IPS-18a (cell line): ENCODE results near the gene ILK.

Experiments used
- H3K27ac ChIP-seq: one replicate; pipeline ENCODE4 v1.5.1; 2013; ENCODE audit warnings: low read length
- H3K27me3 ChIP-seq: one replicate; pipeline ENCODE4 v1.6.1; 2013; ENCODE audit warnings: mild to moderate bottlenecking, low read length; ENCODE audit not compliant: control insufficient read depth, insufficient read depth
- H3K36me3 ChIP-seq: one replicate; pipeline ENCODE4 v1.6.1; 2013; ENCODE audit warnings: low read depth, low read length; ENCODE audit not compliant: control insufficient read depth
- H3K4me1 ChIP-seq: one replicate; pipeline ENCODE4 v1.6.1; 2013; ENCODE audit warnings: low read depth, low read length; ENCODE audit not compliant: control insufficient read depth
- H3K4me3 ChIP-seq: one replicate; pipeline ENCODE4 v1.5.1; 2013; ENCODE audit warnings: low read length
- H3K9ac ChIP-seq: one replicate; pipeline ENCODE4 v1.6.1; 2013; ENCODE audit warnings: mild to moderate bottlenecking, low read length, moderate library complexity
- H3K9me3 ChIP-seq: one replicate; pipeline ENCODE4 v1.6.1; 2013; ENCODE audit warnings: low read depth, low read length; ENCODE audit not compliant: control insufficient read depth

The ILK gene

GRCh38 chr11:6636480-6636879 lies 32.9 kb downstream of the ILK start:
- H3K9ac ChIP-seq: no peak overlapping the region
- H3K4me1 ChIP-seq: no peaks in the 10 kb centered on the region
- H3K4me3 ChIP-seq: no peak overlapping the region
- H3K27me3 ChIP-seq: peaks cover 6% of the 10 kb centered on the region
- no peaks in the 10 kb centered on the region for H3K9me3 ChIP-seq
- peaks cover 7% of the 10 kb centered on the region for H3K36me3 ChIP-seq
- H3K27ac ChIP-seq: no peak overlapping the region

- Histone ChIP-seq H3K9me3 (no peaks in the 10 kb centered on the region), H3K36me3 (peaks cover 5% of the 10 kb centered on the region), H3K9ac (no peak overlapping the region), H3K4me1 (no peaks in the 10 kb centered on the region), H3K27me3 (no peaks in the 10 kb centered on the region), H3K4me3 (no peak overlapping the region), H3K27ac (no peak overlapping the region)
Measured at GRCh38 chr11:6637871-6638270, 34.3 kb downstream of the ILK start.

- Histone ChIP-seq H3K9ac (no peak overlapping the region), H3K4me3 (no peak overlapping the region), H3K27me3 (no peaks in the 10 kb centered on the region), H3K4me1 (no peaks in the 10 kb centered on the region), H3K9me3 (no peaks in the 10 kb centered on the region), H3K36me3 (no peaks in the 10 kb centered on the region), H3K27ac (no peak overlapping the region)
Measured at GRCh38 chr11:6638429-6638828, 34.9 kb downstream of the ILK start.

GRCh38 chr11:6640036-6640984 lies 36.7 kb downstream of the ILK start:
- Histone ChIP-seq H3K9ac (no peak overlapping the region), H3K36me3 (no peaks in the 10 kb centered on the region), H3K9me3 (no peaks in the 10 kb centered on the region), H3K4me3 (no peak overlapping the region), H3K27me3 (no peaks in the 10 kb centered on the region), H3K4me1 (no peaks in the 10 kb centered on the region), H3K27ac (no peak overlapping the region)

GRCh38 chr11:6640985-6641701 lies 37.6 kb downstream of the ILK start:
- H3K27me3 ChIP-seq: no peaks in the 10 kb centered on the region
- no peak overlapping the region for H3K4me3 ChIP-seq
- no peaks in the 10 kb centered on the region for H3K36me3 ChIP-seq
- no peak overlapping the region for H3K27ac ChIP-seq
- no peak overlapping the region for H3K9ac ChIP-seq
- H3K9me3 ChIP-seq: no peaks in the 10 kb centered on the region
- H3K4me1 ChIP-seq: no peaks in the 10 kb centered on the region

- Histone ChIP-seq H3K27me3 (no peaks in the 10 kb centered on the region), H3K4me3 (no peak overlapping the region), H3K36me3 (no peaks in the 10 kb centered on the region), H3K9me3 (no peaks in the 10 kb centered on the region), H3K4me1 (peaks cover 11% of the 10 kb centered on the region), H3K9ac (no peak overlapping the region), H3K27ac (no peak overlapping the region)
Measured at GRCh38 chr11:6642957-6643356, 39.4 kb downstream of the ILK start.

- Histone ChIP-seq H3K4me3 (no peak overlapping the region), H3K27ac (no peak overlapping the region), H3K4me1 (peaks cover 11% of the 10 kb centered on the region)
Measured at GRCh38 chr11:6646071-6646470, 42.5 kb downstream of the ILK start.

GRCh38 chr11:6646576-6646917 lies 43.0 kb downstream of the ILK start:
- Histone ChIP-seq H3K9ac (no peak overlapping the region), H3K9me3 (no peaks in the 10 kb centered on the region), H3K36me3 (no peaks in the 10 kb centered on the region), H3K4me1 (peaks cover 11% of the 10 kb centered on the region), H3K4me3 (no peak overlapping the region), H3K27me3 (no peaks in the 10 kb centered on the region), H3K27ac (no peak overlapping the region)

More at GRCh38 chr11:6646071-6646470, 42.5 kb downstream of the ILK start:
- Histone ChIP-seq H3K9me3 (no peaks in the 10 kb centered on the region), H3K9ac (no peak overlapping the region), H3K36me3 (no peaks in the 10 kb centered on the region), H3K27me3 (no peaks in the 10 kb centered on the region)

- Histone ChIP-seq H3K4me3 (no peak overlapping the region), H3K9ac (no peak overlapping the region), H3K27ac (no peak overlapping the region), H3K4me1 (peaks cover 11% of the 10 kb centered on the region), H3K27me3 (no peaks in the 10 kb centered on the region), H3K9me3 (no peaks in the 10 kb centered on the region), H3K36me3 (no peaks in the 10 kb centered on the region)
Measured at GRCh38 chr11:6646918-6647679, 43.5 kb downstream of the ILK start.

GRCh38 chr11:6647836-6648235 lies 44.3 kb downstream of the ILK start:
- no peak overlapping the region for H3K4me3 ChIP-seq
- H3K27ac ChIP-seq: no peak overlapping the region
- peaks cover 11% of the 10 kb centered on the region for H3K4me1 ChIP-seq
- H3K36me3 ChIP-seq: no peaks in the 10 kb centered on the region
- no peaks in the 10 kb centered on the region for H3K9me3 ChIP-seq
- no peak overlapping the region for H3K9ac ChIP-seq
- H3K27me3 ChIP-seq: peaks cover under 1% of the 10 kb centered on the region

GRCh38 chr11:6648501-6648900 lies 44.9 kb downstream of the ILK start:
- no peaks in the 10 kb centered on the region for H3K36me3 ChIP-seq
- no peak overlapping the region for H3K4me3 ChIP-seq
- no peak overlapping the region for H3K27ac ChIP-seq
- H3K9me3 ChIP-seq: no peaks in the 10 kb centered on the region
- H3K27me3 ChIP-seq: peaks cover 4% of the 10 kb centered on the region
- H3K4me1 ChIP-seq: peaks cover 11% of the 10 kb centered on the region
- no peak overlapping the region for H3K9ac ChIP-seq
